ENCODE results near the gene NFKBIB.

DNA sequence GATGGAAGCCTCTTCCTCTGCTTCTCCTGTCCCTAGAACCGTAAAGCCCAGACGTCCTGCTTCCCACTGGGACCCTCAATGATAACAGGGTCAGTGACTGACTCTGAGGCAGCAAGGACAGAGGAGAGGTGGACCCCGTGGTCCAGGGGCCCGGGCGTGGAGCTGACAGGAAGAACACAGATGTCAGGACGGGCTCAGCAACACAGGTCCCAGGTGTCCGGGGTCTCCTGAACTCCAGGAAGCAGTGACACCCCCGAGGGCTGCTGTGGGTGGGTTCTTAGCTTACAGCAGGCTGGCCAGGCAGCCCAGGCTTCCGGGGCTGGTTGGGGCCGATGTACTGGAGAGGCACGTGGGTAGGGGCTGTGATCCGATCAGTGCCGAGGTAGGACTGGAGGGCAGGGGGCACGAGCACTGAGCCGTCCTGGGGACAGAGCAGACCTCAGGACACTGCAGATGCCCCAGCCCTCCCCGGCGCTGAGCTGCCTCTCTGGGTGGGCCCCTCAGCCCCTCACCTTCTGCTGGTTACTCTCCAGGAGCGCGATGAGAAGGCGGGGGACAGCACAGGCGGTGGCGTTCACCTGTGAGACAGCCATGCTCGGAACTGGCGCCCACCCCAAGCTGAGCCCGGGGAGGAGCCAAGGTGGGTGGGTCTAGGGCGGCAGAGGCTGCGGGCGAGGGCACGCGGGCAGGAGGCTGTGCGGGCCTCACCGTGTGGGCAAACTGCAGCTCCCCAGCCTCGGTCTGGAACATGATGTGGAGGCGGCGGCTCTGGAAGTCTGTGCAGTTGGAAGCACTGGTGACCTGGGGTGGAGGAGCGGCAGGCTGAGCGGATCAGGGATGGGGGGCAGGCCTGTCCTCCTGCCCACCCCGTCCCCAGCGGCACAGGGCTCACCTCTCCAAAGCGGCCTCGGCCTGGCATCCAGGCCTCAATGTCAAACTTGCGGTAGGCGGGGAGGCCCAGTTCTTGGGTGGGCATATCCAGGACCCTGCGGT, 15.9 kb downstream of the NFKBIB start:
- TF ChIP-seq POLR2AphosphoS5 (IDR thresholded peaks at IDR 0.05; ENCODE audit: low read depth, low read length): no peak
- TF ChIP-seq, protein P1, sequence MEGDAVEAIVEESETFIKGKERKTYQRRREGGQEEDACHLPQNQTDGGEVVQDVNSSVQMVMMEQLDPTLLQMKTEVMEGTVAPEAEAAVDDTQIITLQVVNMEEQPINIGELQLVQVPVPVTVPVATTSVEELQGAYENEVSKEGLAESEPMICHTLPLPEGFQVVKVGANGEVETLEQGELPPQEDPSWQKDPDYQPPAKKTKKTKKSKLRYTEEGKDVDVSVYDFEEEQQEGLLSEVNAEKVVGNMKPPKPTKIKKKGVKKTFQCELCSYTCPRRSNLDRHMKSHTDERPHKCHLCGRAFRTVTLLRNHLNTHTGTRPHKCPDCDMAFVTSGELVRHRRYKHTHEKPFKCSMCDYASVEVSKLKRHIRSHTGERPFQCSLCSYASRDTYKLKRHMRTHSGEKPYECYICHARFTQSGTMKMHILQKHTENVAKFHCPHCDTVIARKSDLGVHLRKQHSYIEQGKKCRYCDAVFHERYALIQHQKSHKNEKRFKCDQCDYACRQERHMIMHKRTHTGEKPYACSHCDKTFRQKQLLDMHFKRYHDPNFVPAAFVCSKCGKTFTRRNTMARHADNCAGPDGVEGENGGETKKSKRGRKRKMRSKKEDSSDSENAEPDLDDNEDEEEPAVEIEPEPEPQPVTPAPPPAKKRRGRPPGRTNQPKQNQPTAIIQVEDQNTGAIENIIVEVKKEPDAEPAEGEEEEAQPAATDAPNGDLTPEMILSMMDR (IDR thresholded peaks at IDR 0.05 in 2 of 3, conservative IDR thresholded peaks at IDR 0.05 in 1 of 3; ENCODE audit: borderline replicate concordance in 1 of 3, insufficient read depth in 1 of 3, low read depth in 2 of 3, low read length in 2 of 3): no peak
- no peak for TF ChIP-seq ZNF274 (IDR thresholded peaks at IDR 0.05; ENCODE audit: low read depth, low read length)
- no peak for TF ChIP-seq POLR2A (IDR thresholded peaks at IDR 0.05; ENCODE audit: borderline replicate concordance, extremely low read depth, insufficient read depth, insufficient read length)
- no peak for TF ChIP-seq SRF (IDR thresholded peaks at IDR 0.05; ENCODE audit: low read depth)
- no peak for TF ChIP-seq SIN3A (IDR thresholded peaks at IDR 0.05; ENCODE audit: low read depth)
- TF ChIP-seq, protein P2, sequence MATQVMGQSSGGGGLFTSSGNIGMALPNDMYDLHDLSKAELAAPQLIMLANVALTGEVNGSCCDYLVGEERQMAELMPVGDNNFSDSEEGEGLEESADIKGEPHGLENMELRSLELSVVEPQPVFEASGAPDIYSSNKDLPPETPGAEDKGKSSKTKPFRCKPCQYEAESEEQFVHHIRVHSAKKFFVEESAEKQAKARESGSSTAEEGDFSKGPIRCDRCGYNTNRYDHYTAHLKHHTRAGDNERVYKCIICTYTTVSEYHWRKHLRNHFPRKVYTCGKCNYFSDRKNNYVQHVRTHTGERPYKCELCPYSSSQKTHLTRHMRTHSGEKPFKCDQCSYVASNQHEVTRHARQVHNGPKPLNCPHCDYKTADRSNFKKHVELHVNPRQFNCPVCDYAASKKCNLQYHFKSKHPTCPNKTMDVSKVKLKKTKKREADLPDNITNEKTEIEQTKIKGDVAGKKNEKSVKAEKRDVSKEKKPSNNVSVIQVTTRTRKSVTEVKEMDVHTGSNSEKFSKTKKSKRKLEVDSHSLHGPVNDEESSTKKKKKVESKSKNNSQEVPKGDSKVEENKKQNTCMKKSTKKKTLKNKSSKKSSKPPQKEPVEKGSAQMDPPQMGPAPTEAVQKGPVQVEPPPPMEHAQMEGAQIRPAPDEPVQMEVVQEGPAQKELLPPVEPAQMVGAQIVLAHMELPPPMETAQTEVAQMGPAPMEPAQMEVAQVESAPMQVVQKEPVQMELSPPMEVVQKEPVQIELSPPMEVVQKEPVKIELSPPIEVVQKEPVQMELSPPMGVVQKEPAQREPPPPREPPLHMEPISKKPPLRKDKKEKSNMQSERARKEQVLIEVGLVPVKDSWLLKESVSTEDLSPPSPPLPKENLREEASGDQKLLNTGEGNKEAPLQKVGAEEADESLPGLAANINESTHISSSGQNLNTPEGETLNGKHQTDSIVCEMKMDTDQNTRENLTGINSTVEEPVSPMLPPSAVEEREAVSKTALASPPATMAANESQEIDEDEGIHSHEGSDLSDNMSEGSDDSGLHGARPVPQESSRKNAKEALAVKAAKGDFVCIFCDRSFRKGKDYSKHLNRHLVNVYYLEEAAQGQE (IDR thresholded peaks at IDR 0.05; ENCODE audit: low read depth): no peak
- TF ChIP-seq EGR1 (IDR thresholded peaks at IDR 0.05; ENCODE audit: low read depth): no peak
- no peak for TF ChIP-seq RAD21 (IDR thresholded peaks at IDR 0.05; ENCODE audit: low read depth)
- no peak for TF ChIP-seq TCF7L2 (IDR thresholded peaks at IDR 0.05; ENCODE audit: borderline replicate concordance, extremely low read depth, insufficient read depth, insufficient read length)
- no peak for TF ChIP-seq SP1 (IDR thresholded peaks at IDR 0.05; ENCODE audit: low read depth)
- TF ChIP-seq YY1 (IDR thresholded peaks at IDR 0.05; ENCODE audit: extremely low read depth, insufficient replicate concordance, low read depth, low read length): no peak
- no peak for TF ChIP-seq JUND (IDR thresholded peaks at IDR 0.05)
- TF ChIP-seq, protein P3, sequence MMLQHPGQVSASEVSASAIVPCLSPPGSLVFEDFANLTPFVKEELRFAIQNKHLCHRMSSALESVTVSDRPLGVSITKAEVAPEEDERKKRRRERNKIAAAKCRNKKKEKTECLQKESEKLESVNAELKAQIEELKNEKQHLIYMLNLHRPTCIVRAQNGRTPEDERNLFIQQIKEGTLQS (IDR thresholded peaks at IDR 0.05): no peak
